HFFc6 (cell line): ENCODE results near the gene DCTN2. TPM values are rescaled to one million over a fixed set of nuclear protein-coding genes. Genes with fewer than 3 reads are reported as not detected.

Experiments used
- DNase-seq: peaks from one replicate; pipeline ENCODE4 v3.0.0-alpha.2; 2018
- H3K27ac Mint-ChIP-seq: 2 replicates; pipeline ENCODE4 v1.8.0; 2020; ENCODE audit warnings: mild to moderate bottlenecking, mixed read lengths
- H3K27me3 Mint-ChIP-seq: 2 replicates; pipeline ENCODE4 v1.8.0; 2021; ENCODE audit warnings: mild to moderate bottlenecking, moderate library complexity, mixed read lengths; ENCODE audit not compliant: insufficient read depth
- H3K36me3 Mint-ChIP-seq: 2 replicates; pipeline ENCODE4 v1.8.0; 2021; ENCODE audit warnings: low read depth, mixed read lengths
- H3K4me1 Mint-ChIP-seq: 2 replicates; pipeline ENCODE4 v1.8.0; 2020; ENCODE audit warnings: low read depth, mixed read lengths
- H3K4me3 Mint-ChIP-seq: 2 replicates; pipeline ENCODE4 v1.8.0; 2020; ENCODE audit warnings: mild to moderate bottlenecking, moderate library complexity, mixed read lengths
- H3K9me3 Mint-ChIP-seq: 2 replicates; pipeline ENCODE4 v1.8.0; 2020; ENCODE audit warnings: mild to moderate bottlenecking, mixed read lengths
- CTCF ChIP-seq: fragments of 200-600 bp; sonication (generic); IDR thresholded peaks from 2 replicates; pipeline ENCODE4 v1.5.0; 2021; ENCODE audit warnings: antibody characterized with exemption, mild to moderate bottlenecking
- microRNA-seq: library from miRNA; unstranded; fragments of <30 nt; microRNA quantifications from one replicate; pipeline ENCODE4, GENCODE V29; 2019
- total RNA-seq, 6 experiments: library from RNA; stranded (reverse); fragmentation: NEBNext Ultra II Directional; extraction: Animal tissue kit (Norgen Biotek cat#: 25700); gene quantifications; 2 replicates in 1 of 6; 3 replicates in 5 of 6; pipeline ENCODE4 v1.2.3, GENCODE V29; 2021

The DCTN2 gene
- total RNA-seq, 6 experiments from 2014 or later: 110 to 123 (median 116) TPM

GRCh38 chr12:57487055-57487596 is 59.9 kb downstream of the DCTN2 start:
- peak overlapping the region; percentile 97 for H3K4me3 Mint-ChIP-seq
- H3K36me3 Mint-ChIP-seq: peaks cover 26% of the 10 kb centered on the region
- no peaks in the 10 kb centered on the region for H3K9me3 Mint-ChIP-seq
- no peak for TF ChIP-seq CTCF
- peaks cover 2% of the 10 kb centered on the region; the same call in 1 of the 2 replicates for H3K27me3 Mint-ChIP-seq
- H3K27ac Mint-ChIP-seq: no peak overlapping the region
- no peak for DNase-seq
- H3K4me1 Mint-ChIP-seq: peaks cover 28% of the 10 kb centered on the region

GRCh38 chr12:57485695-57486094 is 61.3 kb downstream of the DCTN2 start:
- Mint-ChIP-seq H3K4me1 (peaks cover 21% of the 10 kb centered on the region), H3K27ac (no peak overlapping the region), H3K4me3 (no peak overlapping the region), H3K9me3 (no peaks in the 10 kb centered on the region), H3K36me3 (peaks cover 19% of the 10 kb centered on the region), H3K27me3 (peaks cover 7% of the 10 kb centered on the region)
- DNase-seq: no peak
- TF ChIP-seq CTCF: no peak

DNA sequence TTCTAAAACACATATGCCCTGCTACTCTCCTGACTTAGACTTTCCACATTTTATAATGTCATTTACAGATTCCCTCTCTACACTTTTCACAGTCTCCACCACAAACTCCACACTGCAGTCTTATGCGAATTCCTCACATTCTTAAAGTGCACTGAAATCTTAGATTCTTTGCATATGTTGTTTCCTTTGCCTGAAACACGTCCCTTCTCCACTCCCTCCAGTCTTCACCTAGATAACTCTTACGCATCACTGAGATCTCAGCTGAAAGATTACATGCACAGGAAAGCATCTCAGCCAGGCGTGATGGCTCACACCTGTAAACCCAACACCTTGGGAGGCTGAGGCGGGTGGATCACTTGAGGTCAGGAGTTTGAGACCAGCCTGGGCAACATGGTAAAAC is 63.5 kb downstream of the DCTN2 start:
- Mint-ChIP-seq H3K36me3 (peaks cover 4% of the 10 kb centered on the region), H3K4me1 (peaks cover 22% of the 10 kb centered on the region), H3K27me3 (peaks cover 9% of the 10 kb centered on the region), H3K9me3 (no peaks in the 10 kb centered on the region), H3K27ac (no peak overlapping the region; the same call in 1 of the 2 replicates), H3K4me3 (no peak overlapping the region)
- peak; percentile 44 for DNase-seq
- no peak for TF ChIP-seq CTCF

DNA sequence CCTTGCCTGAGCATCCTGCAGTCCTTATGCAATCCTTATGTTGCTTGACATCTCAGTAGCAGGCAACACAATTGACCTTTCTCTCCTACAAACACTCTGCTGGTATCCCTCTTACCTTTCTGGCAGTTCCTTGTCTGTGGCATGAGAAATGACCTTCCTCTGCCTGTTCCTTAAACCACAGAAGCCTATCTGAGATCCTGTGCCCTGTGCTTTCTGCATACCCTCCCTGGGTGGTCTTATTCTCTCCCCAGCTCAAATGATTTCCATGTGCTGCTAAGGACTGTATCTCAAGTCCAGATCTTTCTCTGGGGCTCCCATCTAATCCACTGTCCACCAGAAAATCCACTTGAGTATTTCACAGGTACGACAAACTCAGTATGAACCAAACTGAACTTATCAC is 65.3 kb downstream of the DCTN2 start:
- DNase-seq: no peak
- no peaks in the 10 kb centered on the region for H3K9me3 Mint-ChIP-seq
- no peak overlapping the region for H3K27ac Mint-ChIP-seq
- TF ChIP-seq CTCF: no peak
- peaks cover 12% of the 10 kb centered on the region for H3K27me3 Mint-ChIP-seq
- peaks cover 36% of the 10 kb centered on the region for H3K4me1 Mint-ChIP-seq
- no peaks in the 10 kb centered on the region for H3K36me3 Mint-ChIP-seq
- H3K4me3 Mint-ChIP-seq: no peak overlapping the region

Small RNA genes within 50 kb of the gene (microRNA-seq; reads per million reads assigned to microRNA genes)
- gene MIR616 (4.6 reads per million), gene MIR6758 (not detected)

Other genes starting within 250 kb of the DCTN2 start
- gene R3HDM2, start 116.1 kb downstream of the DCTN2 start, total RNA-seq: 10 to 100 TPM; 33.7 to 39.4 (median 37.9) TPM
- not detected for gene INHBC, start 112.4 kb downstream of the DCTN2 start, total RNA-seq
- gene INHBE, start 91.9 kb downstream of the DCTN2 start, total RNA-seq: under 1 TPM in 5 of 6 experiments, not detected in 1; 0.12 to 0.34 (median 0.18) TPM
- gene GLI1, start 87.4 kb downstream of the DCTN2 start, total RNA-seq: 1 to 10 TPM; 3.9 to 5.8 (median 4.6) TPM
- under 1 TPM in 5 of 6 experiments, not detected in 1; 0.11 to 0.85 (median 0.21) TPM for gene ARHGAP9, start 67.3 kb downstream of the DCTN2 start, total RNA-seq
- 100 to 1,000 TPM; 179 to 207 (median 193) TPM for gene MARS1, start 59.1 kb downstream of the DCTN2 start, total RNA-seq
- 10 to 100 TPM in 4 of 6 experiments, 1 to 10 TPM in 2; 9.4 to 10.8 (median 10.2) TPM for gene DDIT3, start 26.7 kb downstream of the DCTN2 start, total RNA-seq
- gene MBD6, start 24.4 kb downstream of the DCTN2 start, total RNA-seq: 10 to 100 TPM; 40.7 to 43.6 (median 42.1) TPM
- gene KIF5A, start 2.9 kb upstream of the DCTN2 start, total RNA-seq: 1 to 10 TPM; 1.0 to 1.8 (median 1.2) TPM
- gene PIP4K2C, start 44.0 kb upstream of the DCTN2 start, total RNA-seq: 10 to 100 TPM; 21.1 to 33.1 (median 24.3) TPM
- 10 to 100 TPM; 17.7 to 21.0 (median 19.2) TPM for gene DTX3, start 57.6 kb upstream of the DCTN2 start, total RNA-seq
- gene ARHGEF25, start 64.2 kb upstream of the DCTN2 start, total RNA-seq: 10 to 100 TPM; 10.2 to 21.9 (median 11.9) TPM
- gene B4GALNT1, start 86.0 kb upstream of the DCTN2 start, total RNA-seq: 1 to 10 TPM; 1.4 to 3.1 (median 2.3) TPM
- gene OS9, start 146.9 kb upstream of the DCTN2 start, total RNA-seq: 100 to 1,000 TPM; 150 to 158 (median 156) TPM
- gene AGAP2, start 191.6 kb upstream of the DCTN2 start, total RNA-seq: under 1 TPM; 0.14 to 0.18 (median 0.14) TPM
- gene TSPAN31, start 197.8 kb upstream of the DCTN2 start, total RNA-seq: 10 to 100 TPM; 20.3 to 32.3 (median 24.3) TPM
- 100 to 1,000 TPM; 112 to 140 (median 116) TPM for gene CDK4, start 205.1 kb upstream of the DCTN2 start, total RNA-seq
- gene MARCHF9, start 207.9 kb upstream of the DCTN2 start, total RNA-seq: 1 to 10 TPM in 4 of 6 experiments, under 1 TPM in 2; 0.94 to 3.2 (median 1.2) TPM
- gene CYP27B1, start 219.9 kb upstream of the DCTN2 start, total RNA-seq: 1 to 10 TPM in 3 of 6 experiments, under 1 TPM in 3; 0.57 to 1.8 (median 0.96) TPM
- gene METTL1, start 224.9 kb upstream of the DCTN2 start, total RNA-seq: 10 to 100 TPM; 30.0 to 41.8 (median 36.0) TPM
- 1 to 10 TPM; 6.3 to 9.0 (median 7.8) TPM for gene EEF1AKMT3, start 225.4 kb upstream of the DCTN2 start, total RNA-seq
- gene TSFM, start 235.6 kb upstream of the DCTN2 start, total RNA-seq: 10 to 100 TPM; 28.6 to 36.8 (median 33.7) TPM